C4-2B (cell line): ENCODE data around the gene PSTK.

ENCODE experiments used
- H3K27ac ChIP-seq: fragments of 450-650 bp; 2 replicates; pipeline ENCODE4 v1.5.1; 2017
- CTCF ChIP-seq: fragments of 450-650 bp; conservative IDR thresholded peaks from 2 replicates; pipeline ENCODE4 v1.5.1; 2017; ENCODE audit warnings: mild to moderate bottlenecking
- ZFX ChIP-seq: fragments of 450-650 bp; IDR thresholded peaks from 2 replicates; pipeline ENCODE4 v1.6.1; 2017

Gene PSTK

GRCh38 chr10:122990278-122990677, 10.1 kb downstream of the PSTK start:
- TF ChIP-seq CTCF (no peak), ZFX (no peak)
- no peak overlapping the region for H3K27ac ChIP-seq

DNA sequence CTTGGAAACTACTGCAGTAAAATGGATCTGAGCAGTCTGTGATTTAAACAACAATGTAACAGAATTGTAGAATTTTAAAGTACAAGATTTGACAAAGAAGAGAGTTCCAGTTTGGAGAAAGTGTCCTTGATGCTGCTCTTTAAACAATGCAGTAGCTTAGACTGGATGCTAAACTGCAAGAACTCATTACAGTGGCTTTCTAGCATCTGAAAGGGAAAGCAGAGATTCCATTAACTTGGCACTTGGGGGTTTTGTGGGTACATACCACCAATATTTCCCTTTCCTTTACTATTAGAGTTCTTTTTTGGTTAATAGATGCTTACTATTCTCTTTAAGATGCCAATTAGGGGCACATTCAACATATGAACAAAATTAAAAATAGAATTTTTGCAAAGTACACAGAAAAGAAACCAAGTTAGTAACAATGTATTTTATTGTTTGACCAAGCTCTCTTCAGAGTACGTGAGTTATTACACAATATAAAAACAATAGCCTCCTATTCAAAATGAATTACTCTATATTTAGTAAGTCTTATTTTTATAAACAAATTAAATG, 11.9 kb downstream of the PSTK start:
- no peak overlapping the region for H3K27ac ChIP-seq
- TF ChIP-seq CTCF (no peak), ZFX (no peak)

- TF ChIP-seq ZFX = no peak
- no peak for TF ChIP-seq CTCF
- no peak overlapping the region for H3K27ac ChIP-seq
Measured at GRCh38 chr10:122993797-122994336, 13.7 kb downstream of the PSTK start.

DNA sequence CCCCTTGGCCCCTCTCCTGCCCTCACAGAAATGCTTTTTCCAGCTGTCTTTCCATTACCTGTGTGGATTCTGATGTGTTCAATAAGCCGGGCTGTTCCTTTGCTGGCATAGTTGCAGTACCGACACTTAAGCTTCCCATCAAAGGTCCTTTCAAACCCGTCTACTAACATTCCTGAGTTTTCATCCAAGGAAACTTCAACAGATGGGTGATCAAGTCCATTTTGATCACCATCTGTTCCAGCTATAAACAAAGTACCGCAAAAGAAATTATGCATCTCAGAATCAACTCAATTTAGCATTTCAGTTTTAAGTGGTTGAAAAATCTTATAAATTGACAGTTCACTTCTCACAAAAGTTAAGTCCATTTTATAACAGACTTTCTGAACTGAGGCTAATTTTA, 15.7 kb downstream of the PSTK start:
- TF ChIP-seq CTCF (no peak), ZFX (no peak)
- H3K27ac ChIP-seq = no peak overlapping the region

DNA sequence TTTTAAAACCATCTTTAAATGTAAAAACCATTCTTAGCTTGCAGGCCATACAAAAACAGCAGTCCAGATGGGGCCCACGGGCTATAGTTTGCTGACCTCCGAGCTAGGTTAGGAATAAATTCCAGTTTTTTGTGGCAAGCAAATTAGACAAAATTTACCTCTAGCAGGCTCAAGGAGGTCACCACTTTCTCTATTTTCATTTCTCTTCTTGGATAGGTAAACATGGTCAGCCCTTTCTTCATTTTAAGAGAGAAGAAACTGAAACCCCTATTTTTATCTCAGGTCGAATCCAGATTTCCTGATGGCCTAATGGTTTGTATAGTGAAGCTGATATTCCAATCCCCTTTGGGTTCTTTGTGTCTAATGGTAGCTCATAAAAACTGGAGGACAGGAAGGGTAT, 17.7 kb downstream of the PSTK start:
- TF ChIP-seq ZFX = no peak
- TF ChIP-seq CTCF = no peak
- no peak overlapping the region for H3K27ac ChIP-seq

DNA sequence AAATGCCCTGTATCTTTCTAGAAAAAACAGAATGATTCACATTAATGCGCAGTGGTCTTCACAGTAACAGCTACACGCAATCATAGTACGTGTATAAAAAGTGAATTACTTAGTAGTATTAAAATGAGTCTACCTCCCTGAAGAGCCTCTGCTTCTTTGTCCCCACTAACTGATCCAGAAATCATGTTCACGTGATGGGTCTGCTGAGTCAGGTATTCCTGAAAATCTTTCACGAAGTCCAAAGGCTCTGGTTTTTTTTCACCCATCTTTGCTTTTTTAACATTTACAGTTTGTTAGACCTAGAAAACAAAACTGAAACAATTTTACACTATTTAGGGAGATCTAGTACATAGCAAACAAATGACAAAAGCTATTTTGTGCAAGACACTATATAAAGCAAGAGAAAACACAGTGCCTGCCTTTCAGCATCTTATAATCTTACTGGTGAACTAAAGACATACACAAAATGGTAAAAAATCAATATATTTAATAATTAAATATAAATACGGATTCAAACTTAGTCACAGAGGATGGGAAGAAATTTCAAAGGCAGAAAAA, 18.2 kb downstream of the PSTK start:
- no peak overlapping the region for H3K27ac ChIP-seq
- TF ChIP-seq ZFX = no peak
- no peak for TF ChIP-seq CTCF

DNA sequence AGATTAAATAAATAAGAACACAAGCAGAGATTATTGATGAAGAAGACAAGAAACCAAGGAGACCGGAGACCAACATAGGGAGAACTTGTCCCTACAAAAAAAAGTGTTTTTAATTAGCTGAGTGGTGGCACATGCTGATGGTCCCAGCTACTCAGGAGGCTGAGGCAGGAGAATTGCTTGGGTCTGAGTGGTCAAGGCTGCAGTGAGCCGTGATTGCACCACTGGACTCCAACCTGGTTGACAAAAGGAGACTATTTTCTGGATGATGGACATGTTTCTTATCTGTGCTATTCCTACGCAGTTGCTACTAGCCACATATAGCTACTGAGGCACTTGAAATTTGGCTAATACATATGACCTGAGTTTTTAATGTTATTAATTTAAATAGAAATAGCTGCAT, 18.7 kb downstream of the PSTK start:
- no peak overlapping the region for H3K27ac ChIP-seq
- TF ChIP-seq CTCF (no peak), ZFX (no peak)
